ENCODE results near the gene RAB8A.
A peak's percentile ranks its signal among the peaks of the same experiment; 100 is the strongest.
"Not testable (repeated sequence)": the region's sequence is repeated elsewhere in the genome, so short reads cannot be mapped to it uniquely, and the experiment has no call there.

Gene RAB8A

GRCh38 chr19:16078759-16079707, 32.7 kb upstream of the RAB8A start:
- peak; percentile 24 for DNase-seq

GRCh38 chr19:16084067-16084685, 27.5 kb upstream of the RAB8A start:
- no peak for DNase-seq

- no peak for DNase-seq
Measured at GRCh38 chr19:16085115-16085514, 26.6 kb upstream of the RAB8A start.

GRCh38 chr19:16087404-16087803, 24.3 kb upstream of the RAB8A start:
- not testable (repeated sequence) for DNase-seq

GRCh38 chr19:16087940-16088339, 23.7 kb upstream of the RAB8A start:
- DNase-seq = no peak

- no peak for DNase-seq
Measured at GRCh38 chr19:16088351-16089009, 23.2 kb upstream of the RAB8A start.

GRCh38 chr19:16089010-16089846, 22.5 kb upstream of the RAB8A start:
- no peak for DNase-seq

- DNase-seq = no peak
Measured at GRCh38 chr19:16091546-16092475, 19.9 kb upstream of the RAB8A start.

GRCh38 chr19:16094360-16095070, 17.2 kb upstream of the RAB8A start:
- no peak for DNase-seq

GRCh38 chr19:16095071-16095571, 16.6 kb upstream of the RAB8A start:
- no peak for DNase-seq

- no peak for DNase-seq
Measured at GRCh38 chr19:16096280-16096855, 15.3 kb upstream of the RAB8A start.

- no peak for DNase-seq
Measured at GRCh38 chr19:16098416-16098768, 13.3 kb upstream of the RAB8A start.

GRCh38 chr19:16098821-16099220, 12.9 kb upstream of the RAB8A start:
- no peak for DNase-seq

- not testable (repeated sequence) for DNase-seq
Measured at GRCh38 chr19:16099314-16099965, 12.2 kb upstream of the RAB8A start.

GRCh38 chr19:16100524-16100923, 11.2 kb upstream of the RAB8A start:
- no peak for DNase-seq

GRCh38 chr19:16104722-16105121, 7.0 kb upstream of the RAB8A start:
- DNase-seq = no peak

- DNase-seq = no peak
Measured at GRCh38 chr19:16106121-16106520, 5.6 kb upstream of the RAB8A start.

GRCh38 chr19:16111909-16112752, 442 bp downstream of the RAB8A start:
- DNase-seq = no peak

GRCh38 chr19:16112778-16113177, 1.1 kb downstream of the RAB8A start:
- DNase-seq = no peak
